Esophagus squamous epithelium (tissue), 4 donors: ENCODE data around the gene UNC5C.

Source experiments
- CTCF ChIP-seq, 6 experiments: fragments of 450-650 bp in 4 of 6; fragments of 200-600 bp in 2 of 6; sonication (generic) in 2 of 6; IDR thresholded peaks; one replicate each; pipeline ENCODE4 v1.5.1; 2016 to 2019; ENCODE audit warnings: antibody characterized with exemption in 6 of 6, mild to moderate bottlenecking in 4 of 6, moderate library complexity in 4 of 6
- POLR2A ChIP-seq, 4 donors: fragments of 450-650 bp; IDR thresholded peaks; one replicate each; pipeline ENCODE4 v1.6.1; 2017; ENCODE audit warnings: antibody characterized with exemption in 4 of 4, mild to moderate bottlenecking in 4 of 4, moderate library complexity in 3 of 4

DNA sequence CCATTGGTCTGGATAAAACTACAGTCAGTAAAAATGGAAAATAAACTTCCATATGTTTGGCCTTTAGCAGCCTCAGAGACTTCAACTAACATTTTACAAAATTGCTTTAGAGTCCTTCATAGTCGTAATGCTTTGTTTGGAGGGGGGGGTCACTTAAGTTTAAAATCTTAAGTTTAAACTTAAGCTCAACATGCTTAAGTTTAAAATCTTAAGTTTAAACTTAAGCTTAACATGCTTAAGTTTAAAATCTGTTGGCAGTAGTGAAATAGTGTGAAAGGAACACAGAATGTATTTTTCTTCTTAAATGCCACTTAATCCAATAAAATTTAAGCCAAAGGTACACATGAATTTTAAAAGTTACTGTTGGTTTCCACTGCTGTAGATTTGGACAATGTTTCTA is 45.9 kb upstream of the UNC5C start:
- no peak for TF ChIP-seq CTCF (IDR thresholded peaks at IDR 0.05)
- no peak for TF ChIP-seq POLR2A (IDR thresholded peaks at IDR 0.05)
